Nephron progenitor cell (in vitro differentiated cells): Measurements from ENCODE around the gene SMIM11.

Source experiments
- DNase-seq: peaks from one replicate; pipeline ENCODE4 v3.0.0; 2021
- H3K27ac Mint-ChIP-seq: 2 replicates; pipeline ENCODE4 v1.8.0; 2021; ENCODE audit warnings: mild to moderate bottlenecking, moderate library complexity, mixed read lengths
- H3K27me3 Mint-ChIP-seq: 2 replicates; pipeline ENCODE4 v1.8.0; 2021; ENCODE audit warnings: mild to moderate bottlenecking, low read depth, mixed read lengths; ENCODE audit not compliant: poor library complexity
- H3K36me3 Mint-ChIP-seq: 2 replicates; pipeline ENCODE4 v1.8.0; 2021; ENCODE audit warnings: low read depth, mixed read lengths
- H3K4me1 Mint-ChIP-seq: 2 replicates; pipeline ENCODE4 v1.8.0; 2021; ENCODE audit warnings: mixed read lengths
- H3K4me3 Mint-ChIP-seq: 2 replicates; pipeline ENCODE4 v1.8.0; 2021; ENCODE audit warnings: mild to moderate bottlenecking, moderate library complexity, mixed read lengths
- H3K9me3 Mint-ChIP-seq: 2 replicates; pipeline ENCODE4 v1.8.0; 2021; ENCODE audit warnings: mild to moderate bottlenecking, moderate library complexity, mixed read lengths
- TF ChIP-seq, protein P1 (sequence below): fragments of 200-600 bp; sonication (generic); IDR thresholded peaks from 2 replicates; pipeline ENCODE4 v1.5.0; 2021; ENCODE audit warnings: antibody characterized with exemption

SMIM11 gene

GRCh38 chr21:34336245-34336644 is 39.1 kb upstream of the SMIM11 start:
- no peak for DNase-seq
- Mint-ChIP-seq H3K9me3 (peaks cover 7% of the 10 kb centered on the region), H3K4me3 (no peak overlapping the region), H3K27me3 (peaks cover 2% of the 10 kb centered on the region), H3K4me1 (peaks cover 37% of the 10 kb centered on the region), H3K36me3 (no peaks in the 10 kb centered on the region), H3K27ac (no peak overlapping the region)
- TF ChIP-seq, protein P1, sequence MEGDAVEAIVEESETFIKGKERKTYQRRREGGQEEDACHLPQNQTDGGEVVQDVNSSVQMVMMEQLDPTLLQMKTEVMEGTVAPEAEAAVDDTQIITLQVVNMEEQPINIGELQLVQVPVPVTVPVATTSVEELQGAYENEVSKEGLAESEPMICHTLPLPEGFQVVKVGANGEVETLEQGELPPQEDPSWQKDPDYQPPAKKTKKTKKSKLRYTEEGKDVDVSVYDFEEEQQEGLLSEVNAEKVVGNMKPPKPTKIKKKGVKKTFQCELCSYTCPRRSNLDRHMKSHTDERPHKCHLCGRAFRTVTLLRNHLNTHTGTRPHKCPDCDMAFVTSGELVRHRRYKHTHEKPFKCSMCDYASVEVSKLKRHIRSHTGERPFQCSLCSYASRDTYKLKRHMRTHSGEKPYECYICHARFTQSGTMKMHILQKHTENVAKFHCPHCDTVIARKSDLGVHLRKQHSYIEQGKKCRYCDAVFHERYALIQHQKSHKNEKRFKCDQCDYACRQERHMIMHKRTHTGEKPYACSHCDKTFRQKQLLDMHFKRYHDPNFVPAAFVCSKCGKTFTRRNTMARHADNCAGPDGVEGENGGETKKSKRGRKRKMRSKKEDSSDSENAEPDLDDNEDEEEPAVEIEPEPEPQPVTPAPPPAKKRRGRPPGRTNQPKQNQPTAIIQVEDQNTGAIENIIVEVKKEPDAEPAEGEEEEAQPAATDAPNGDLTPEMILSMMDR = no peak

- Mint-ChIP-seq H3K27me3 (peaks cover 2% of the 10 kb centered on the region), H3K27ac (no peak overlapping the region), H3K36me3 (no peaks in the 10 kb centered on the region), H3K4me3 (no peak overlapping the region), H3K9me3 (peaks cover 7% of the 10 kb centered on the region), H3K4me1 (peaks cover 37% of the 10 kb centered on the region)
- TF ChIP-seq, protein P1 = no peak
- no peak for DNase-seq
Observed at GRCh38 chr21:34336756-34337391, 38.4 kb upstream of the SMIM11 start.

DNA sequence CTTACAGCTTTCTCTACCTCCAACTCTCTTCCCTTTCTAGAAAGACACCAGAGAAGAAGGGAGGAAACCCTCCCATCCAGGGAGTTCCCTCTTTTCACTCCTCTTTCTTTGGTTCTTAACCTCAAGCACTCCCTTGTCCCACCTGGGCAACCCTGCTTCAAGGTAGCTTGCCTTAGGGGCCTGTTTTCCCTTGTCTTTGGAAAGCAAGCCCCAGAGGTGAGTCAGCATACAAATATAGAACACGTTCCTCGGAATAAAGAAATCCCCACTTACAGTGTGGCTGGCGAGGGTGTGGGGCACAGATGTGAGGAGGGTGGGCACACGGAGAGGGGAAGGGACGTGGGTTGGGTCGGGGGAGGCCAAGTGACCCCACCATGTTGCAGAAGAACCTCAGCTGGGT is 37.6 kb upstream of the SMIM11 start:
- Mint-ChIP-seq H3K4me3 (no peak overlapping the region), H3K36me3 (no peaks in the 10 kb centered on the region), H3K9me3 (peaks cover 7% of the 10 kb centered on the region), H3K27me3 (peaks cover 2% of the 10 kb centered on the region), H3K27ac (no peak overlapping the region), H3K4me1 (peaks cover 37% of the 10 kb centered on the region)
- TF ChIP-seq, protein P1 = no peak
- no peak for DNase-seq

DNA sequence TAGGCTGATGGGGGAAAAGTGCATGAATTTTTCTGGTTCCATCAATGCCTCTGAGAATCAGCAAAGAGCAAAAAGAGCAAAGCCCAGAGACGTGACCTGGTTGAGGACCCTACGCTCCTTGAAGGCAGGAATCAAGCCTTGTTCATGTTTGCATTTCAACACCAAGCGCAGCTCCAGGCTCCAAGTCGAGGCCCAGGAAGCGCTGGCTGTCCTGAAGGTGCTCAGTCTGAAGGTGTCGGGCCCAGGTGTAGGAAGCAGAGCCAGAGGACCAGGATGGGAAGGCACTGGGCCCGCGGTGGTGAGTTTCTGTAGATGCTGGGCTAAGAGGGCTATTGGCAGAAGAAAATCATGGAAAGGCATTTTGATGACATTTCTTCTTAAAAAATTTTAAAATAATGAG is 37.1 kb upstream of the SMIM11 start:
- TF ChIP-seq, protein P1 = no peak
- H3K27ac Mint-ChIP-seq = no peak overlapping the region
- peaks cover 2% of the 10 kb centered on the region for H3K27me3 Mint-ChIP-seq
- peaks cover 37% of the 10 kb centered on the region for H3K4me1 Mint-ChIP-seq
- H3K4me3 Mint-ChIP-seq = no peak overlapping the region
- H3K36me3 Mint-ChIP-seq = no peaks in the 10 kb centered on the region
- no peak for DNase-seq
- peaks cover 7% of the 10 kb centered on the region for H3K9me3 Mint-ChIP-seq

GRCh38 chr21:34340061-34340460 is 35.2 kb upstream of the SMIM11 start:
- Mint-ChIP-seq H3K4me3 (no peak overlapping the region), H3K27ac (no peak overlapping the region), H3K36me3 (no peaks in the 10 kb centered on the region), H3K27me3 (peaks cover 8% of the 10 kb centered on the region), H3K4me1 (peaks cover 50% of the 10 kb centered on the region), H3K9me3 (peaks cover 7% of the 10 kb centered on the region)
- TF ChIP-seq, protein P1 = no peak
- DNase-seq = no peak

GRCh38 chr21:34342476-34342875 is 32.8 kb upstream of the SMIM11 start:
- H3K27ac Mint-ChIP-seq = peak overlapping the region; percentile 54
- no peak for DNase-seq
- peaks cover 7% of the 10 kb centered on the region for H3K9me3 Mint-ChIP-seq
- TF ChIP-seq, protein P1 = no peak
- peaks cover 8% of the 10 kb centered on the region for H3K27me3 Mint-ChIP-seq
- H3K4me3 Mint-ChIP-seq = no peak overlapping the region
- H3K4me1 Mint-ChIP-seq = peaks cover 57% of the 10 kb centered on the region
- H3K36me3 Mint-ChIP-seq = no peaks in the 10 kb centered on the region
